GM12878 (cell line): ENCODE measurements around the gene UBE2L6. TPM values are rescaled to one million over a fixed set of nuclear protein-coding genes. Genes with fewer than 3 reads are reported as not detected.

ENCODE experiments used
- ATAC-seq: fragments of 200-7000 bp; cut with Tn5 transposase; 3 replicates; pipeline ENCODE4 v1.9.1; 2020; ENCODE audit warnings: mild to moderate bottlenecking, moderate library complexity
- BruUV-seq: library from RNA; stranded (reverse); fragments of 400-500 nt; replicated peaks from 2 replicates; lab custom pipeline; 2021; lab: Mats Ljungman, UMichigan
- CTCF ChIA-PET: fragments of 300-600 bp; sonication (Branson Sonifier 250); formaldehyde crosslinking; extraction: SDS; loops from one replicate; lab custom pipeline; 2021; ENCODE audit warnings: inconsistent platforms; lab: Yijun Ruan, JAX
- POLR2A ChIA-PET: fragments of 350-600 bp; formaldehyde crosslinking; extraction: SDS; loops from one replicate; lab custom pipeline; 2021; ENCODE audit warnings: inconsistent platforms; lab: Charles Lee
- RAD21 ChIA-PET: fragments of 300-600 bp; sonication (Branson Sonifier 250); formaldehyde crosslinking; loops from one replicate; lab custom pipeline; 2023; ENCODE audit warnings: antibody characterized with exemption; ENCODE audit not compliant: unreplicated experiment; lab: Charles Lee
- SMC1A ChIA-PET: fragments of 300-600 bp; sonication (Branson Sonifier 250); formaldehyde crosslinking; loops from one replicate; lab custom pipeline; 2023; ENCODE audit not compliant: unreplicated experiment, uncharacterized antibody; lab: Charles Lee
- DNase-seq: peaks from one replicate; pipeline ENCODE4 v3.0.0-alpha.2; 2011; ENCODE audit warnings: low read depth, low spot score
- FAIRE-seq: peaks from 3 replicates; lab custom pipeline; 2011; peaks lifted over from hg19 to GRCh38; lab: Jason Lieb, UNC
- H2AFZ ChIP-seq: 2 replicates; pipeline ENCODE4 v1.6.0; 2011; ENCODE audit warnings: low read depth, low read length, control low read depth; ENCODE audit not compliant: control insufficient read depth
- H3K27ac ChIP-seq: 2 replicates; pipeline ENCODE4 v1.5.1; 2011; ENCODE audit warnings: control low read depth; ENCODE audit not compliant: control insufficient read depth, insufficient read depth
- H3K27me3 ChIP-seq, 2 experiments: replicated peaks in 1 of 2; 2 replicates each; pipeline versions ENCODE4 v1.6.0 to v1.6.1; 2011; ENCODE audit warnings: low read length in 1 of 2; ENCODE audit not compliant: control insufficient read depth in 2 of 2, insufficient read depth in 2 of 2
- H3K36me3 ChIP-seq, 2 experiments: 2 replicates each; pipeline ENCODE4 v1.5.1; 2011; ENCODE audit warnings: low read length in 1 of 2; ENCODE audit not compliant: control insufficient read depth in 2 of 2, insufficient read depth in 2 of 2
- H3K4me1 ChIP-seq: 2 replicates; pipeline ENCODE4 v1.6.1; 2011; ENCODE audit warnings: mild to moderate bottlenecking, low read length, moderate library complexity, mixed read lengths; ENCODE audit not compliant: control insufficient read depth, insufficient read depth
- H3K4me2 ChIP-seq: 2 replicates; pipeline ENCODE4 v1.6.0; 2011; ENCODE audit warnings: control low read depth; ENCODE audit not compliant: control insufficient read depth, insufficient read depth
- H3K4me3 ChIP-seq: fragments of 200-600 bp; sonication (generic); 2 replicates; pipeline ENCODE4 v1.5.1; 2016
- H3K79me2 ChIP-seq: 2 replicates; pipeline ENCODE4 v1.6.0; 2011; ENCODE audit warnings: low read length; ENCODE audit not compliant: control insufficient read depth, insufficient read depth
- H3K9ac ChIP-seq: 2 replicates; pipeline ENCODE4 v1.8.0; 2011; ENCODE audit warnings: low read length, control low read depth, mixed read lengths; ENCODE audit not compliant: control insufficient read depth, insufficient read depth
- H3K9me3 ChIP-seq: replicated peaks from 3 replicates; pipeline ENCODE4 v1.5.1; 2011; ENCODE audit warnings: mild to moderate bottlenecking, low read length; ENCODE audit not compliant: control insufficient read depth, insufficient read depth
- H4K20me1 ChIP-seq: 2 replicates; pipeline ENCODE4 v1.6.0; 2011; ENCODE audit not compliant: control insufficient read depth, insufficient read depth
- BCL11A ChIP-seq: IDR thresholded peaks from 2 replicates; pipeline ENCODE4 v1.6.1; 2011; ENCODE audit warnings: low read depth, low read length
- CBFB ChIP-seq: IDR thresholded peaks from 2 replicates; pipeline ENCODE4 v1.6.1; 2016; ENCODE audit warnings: antibody characterized with exemption, low read depth
- E2F4 ChIP-seq: IDR thresholded peaks from 2 replicates; pipeline ENCODE4 v1.6.1; 2012; ENCODE audit warnings: low read depth, low read length, improper control_type of control experiment
- FOXM1 ChIP-seq: IDR thresholded peaks from 2 replicates; pipeline ENCODE4 v1.6.1; 2012; ENCODE audit warnings: low read depth, mild to moderate bottlenecking, inconsistent platforms, low read length, moderate library complexity
- JUND ChIP-seq: IDR thresholded peaks from 2 replicates; pipeline ENCODE4 v1.6.1; 2012; ENCODE audit warnings: low read depth, mild to moderate bottlenecking, low read length, improper control_type of control experiment, moderate library complexity
- MEF2B ChIP-seq: fragments of 450-650 bp; IDR thresholded peaks from 2 replicates; pipeline ENCODE4 v1.6.1; 2018; ENCODE audit warnings: mild to moderate bottlenecking, moderate library complexity; ENCODE audit not compliant: partially characterized antibody, poor library complexity, severe bottlenecking
- MXI1 ChIP-seq: fragments of 150-350 bp; IDR thresholded peaks from 2 replicates; pipeline ENCODE4 v1.6.1; 2011; ENCODE audit warnings: low read depth, mild to moderate bottlenecking, inconsistent platforms, low read length, improper control_type of control experiment
- NR2C1 ChIP-seq: fragments of 450-650 bp; IDR thresholded peaks from 2 replicates; pipeline ENCODE4 v1.6.1; 2017; ENCODE audit warnings: antibody characterized with exemption, mild to moderate bottlenecking, moderate library complexity
- PML ChIP-seq: IDR thresholded peaks from 2 replicates; pipeline ENCODE4 v1.6.1; 2012; ENCODE audit warnings: low read length, inconsistent platforms
- SIN3A ChIP-seq: IDR thresholded peaks from 2 replicates; pipeline ENCODE4 v1.6.1; 2012; ENCODE audit warnings: low read depth, low read length, improper control_type of control experiment
- SKIL ChIP-seq: fragments of 450-650 bp; IDR thresholded peaks from 2 replicates; pipeline ENCODE4 v1.6.1; 2017; ENCODE audit warnings: mild to moderate bottlenecking, low read depth, inconsistent platforms; ENCODE audit not compliant: poor library complexity, severe bottlenecking
- SRF ChIP-seq, 2 experiments: IDR thresholded peaks; 2 replicates each; pipeline ENCODE4 v1.6.1; 2011; ENCODE audit warnings: low read depth in 2 of 2, low read length in 2 of 2, mild to moderate bottlenecking in 1 of 2, moderate library complexity in 1 of 2
- STAT1 ChIP-seq: fragments of 450-650 bp; conservative IDR thresholded peaks from 2 replicates; pipeline ENCODE4 v1.6.1; 2014; ENCODE audit warnings: antibody characterized with exemption, mild to moderate bottlenecking
- TAF1 ChIP-seq: IDR thresholded peaks from 2 replicates; pipeline ENCODE4 v1.6.1; 2011; ENCODE audit warnings: mild to moderate bottlenecking, low read depth, low read length, borderline replicate concordance
- YBX1 ChIP-seq: fragments of 450-650 bp; IDR thresholded peaks from 2 replicates; pipeline ENCODE4 v1.6.1; 2016; ENCODE audit warnings: antibody characterized with exemption
- ZNF384 ChIP-seq: IDR thresholded peaks from 2 replicates; pipeline ENCODE4 v1.6.1; 2012; ENCODE audit warnings: low read depth, mild to moderate bottlenecking, low read length, improper control_type of control experiment, borderline replicate concordance
- WGBS: methylation state at CpG from one replicate; pipeline ENCODE4 v1.1.6; 2016; ENCODE audit warnings: low lambda C conversion rate; ENCODE audit not compliant: insufficient replicate concordance, insufficient coverage; ENCODE audit errors: missing lambda C conversion rate; 5-methylcytosine and 5-hydroxymethylcytosine counted together
- in situ Hi-C: fragments of 300-500 bp; cut with MboI; formaldehyde crosslinking; loops from 9 replicates; pipeline ENCODE4 v1.14.3; 2018; ENCODE audit warnings: mixed read lengths
- intact Hi-C: fragments of 100-400 bp; cut with micrococcal nuclease; formaldehyde crosslinking; loops from one replicate; pipeline ENCODE4 v1.14.2; 2022; ENCODE audit not compliant: unreplicated experiment
- polyA plus RNA-seq, 11 experiments: library from polyadenylated mRNA; depleted of rRNA in 4 of 11; unstranded in 6 of 11; stranded (reverse) in 5 of 11; fragments of >200 nt; fragmentation: Nextera tagmentation in 4 of 11; fragmentation: Illumina TruSeq in 1 of 11; extraction: Ambion mirVana in 4 of 11; extraction: Trizol in 1 of 11; gene quantifications; 1 replicate in 1 of 11; 2 replicates in 10 of 11; pipeline versions ENCODE4 v1.2.1 to v1.2.3, GENCODE V29; 2011 to 2016; ENCODE audit warnings: inconsistent platforms in 2 of 11, missing spikeins in 2 of 11, low read depth in 1 of 11
- total RNA-seq, 4 experiments: library from RNA; depleted of rRNA in 3 of 4; stranded (reverse); fragments of >200 nt in 3 of 4; fragmentation: Illumina TruSeq in 1 of 4; extraction: Trizol in 1 of 4; gene quantifications; 2 replicates each; pipeline versions ENCODE4 v1.2.1 to v1.2.3, GENCODE V29; 2013 to 2021

The UBE2L6 gene
- total and polyA plus RNA-seq, 10 of the 15 experiments (the other 5 are each of a cell fraction or from before 2014, with no cell fraction given): 114 to 295 (median 173) TPM

- Histone ChIP-seq H3K27me3 (peaks cover 0 to 1% of the 10 kb centered on the region in 2 experiments; a peak in 1 of 4 replicates), H3K9ac (no peak overlapping the region), H3K4me1 (no peaks in the 10 kb centered on the region), H3K36me3 (no peaks in the 10 kb centered on the region), H2AFZ (no peak overlapping the region), H3K4me2 (no peak overlapping the region), H3K9me3 (no peaks in the 10 kb centered on the region), H3K4me3 (no peak overlapping the region), H3K27ac (no peak overlapping the region), H3K79me2 (no peaks in the 10 kb centered on the region), H4K20me1 (no peaks in the 10 kb centered on the region)
- no TSS peak for BruUV-seq
- no peak for TF ChIP-seq E2F4
- TF ChIP-seq TAF1: no peak
- TF ChIP-seq STAT1: no peak
- no peak for TF ChIP-seq SIN3A
- no peak for TF ChIP-seq PML
- TF ChIP-seq MEF2B: no peak
- TF ChIP-seq FOXM1: no peak
- no peak for TF ChIP-seq SKIL
- TF ChIP-seq SRF (IDR thresholded peaks at IDR 0.05; ENCODE audit: low read depth in 2 of 2, low read length in 2 of 2): no peak
- no peak for TF ChIP-seq BCL11A
- TF ChIP-seq YBX1: no peak
- TF ChIP-seq MXI1: no peak
- TF ChIP-seq NR2C1: no peak
- TF ChIP-seq JUND: no peak
- no peak for TF ChIP-seq ZNF384
- no peak for TF ChIP-seq CBFB
- DNase-seq: no peak
- CTCF ChIA-PET: interaction anchor here (1.6 to 9.2 kb wide), 2 partner anchors 69 to 81 kb away, joined by 7 to 319 read pairs; no protein-coding TSS in a partner anchor
- WGBS: 20% methylated on average over 4 of the region's 4 CpGs
- POLR2A ChIA-PET: no interaction called here
- ATAC-seq: no peak
- no peak for FAIRE-seq
- SMC1A ChIA-PET: no interaction called here
- RAD21 ChIA-PET: interaction anchor here (1.1 kb wide), 1 partner anchor 67 kb away, joined by 3 read pairs; no protein-coding TSS in a partner anchor
- in situ Hi-C loops: no loop called here
- intact Hi-C loops: no loop called here
Measured at GRCh38 chr11:57574061-57574460, 6.6 kb upstream of the UBE2L6 start.
